Mucosa of gallbladder (tissue), 1 donor: ENCODE measurements around the gene BSCL2. TPM values are rescaled to one million over a fixed set of nuclear protein-coding genes. Genes with fewer than 3 reads are reported as not detected.
"Not testable (repeated sequence)": the region's sequence is repeated elsewhere in the genome, so short reads cannot be mapped to it uniquely, and the experiment has no call there.

Source experiments
- DNase-seq: peaks from one replicate; pipeline ENCODE4 v3.0.0-alpha.2; 2020; ENCODE audit warnings: low spot score
- total RNA-seq: library from RNA; stranded (reverse); gene quantifications from one replicate; pipeline ENCODE4 v1.2.1, GENCODE V29; 2021
- donor health status: DM: no; HTN: no; CAD: no.

Gene BSCL2
- total RNA-seq, 1 donor from 2014 or later: 108 TPM

GRCh38 chr11:62688491-62688890 is 18.7 kb downstream of the BSCL2 start:
- DNase-seq: no peak

- DNase-seq: no peak
These were observed 19.5 kb downstream of the BSCL2 start for GRCh38 chr11:62687508-62688396.

- no peak for DNase-seq
These were observed 24.7 kb downstream of the BSCL2 start for GRCh38 chr11:62682518-62682917.

GRCh38 chr11:62680825-62681240 is 26.4 kb downstream of the BSCL2 start:
- peak; percentile 62 for DNase-seq

- DNase-seq: peak; percentile 92
These were observed 28.2 kb downstream of the BSCL2 start, which contains the start of gene UBXN1 for GRCh38 chr11:62678770-62679696. Gene UBXN1 (minus strand): TSS chr11:62679073. CDS start chr11:62678923, 150 bp downstream.

- DNase-seq: no peak
These were observed 28.8 kb downstream of the BSCL2 start for GRCh38 chr11:62678433-62678769.

- DNase-seq: no peak
These were observed 29.5 kb downstream of the BSCL2 start for GRCh38 chr11:62677714-62678113.

GRCh38 chr11:62677156-62677555 is 30.1 kb downstream of the BSCL2 start:
- DNase-seq: no peak

GRCh38 chr11:62676698-62677097 is 30.5 kb downstream of the BSCL2 start:
- no peak for DNase-seq

- DNase-seq: not testable (repeated sequence)
These were observed 31.8 kb downstream of the BSCL2 start for GRCh38 chr11:62675415-62675814.

GRCh38 chr11:62673196-62673525 is 34.1 kb downstream of the BSCL2 start:
- DNase-seq: no peak

GRCh38 chr11:62671608-62672389 is 35.4 kb downstream of the BSCL2 start, which contains the start of the genes LBHD1 and UQCC3:
Gene LBHD1 (minus strand): TSS chr11:62672267. CDS start chr11:62670031, 2,236 bp downstream.
Gene UQCC3 (plus strand): TSS chr11:62671673. CDS start chr11:62671746, 73 bp downstream.
- peak; percentile 76 for DNase-seq

GRCh38 chr11:62671236-62671607 is 36.0 kb downstream of the BSCL2 start:
- DNase-seq: no peak

- DNase-seq: no peak
These were observed 37.6 kb downstream of the BSCL2 start for GRCh38 chr11:62669420-62670161.

- no peak for DNase-seq
These were observed 39.8 kb downstream of the BSCL2 start for GRCh38 chr11:62667460-62667859.

- no peak for DNase-seq
These were observed 40.8 kb downstream of the BSCL2 start for GRCh38 chr11:62666259-62666926.

- peak; percentile 41 for DNase-seq
These were observed 41.5 kb downstream of the BSCL2 start for GRCh38 chr11:62665599-62666258.

GRCh38 chr11:62665075-62665598 is 42.1 kb downstream of the BSCL2 start, which contains the start of the genes C11orf98 and CSKMT:
Gene C11orf98 (minus strand): TSS chr11:62665210. CDS start chr11:62665169, 41 bp downstream.
Gene CSKMT (plus strand): TSS chr11:62665312. CDS start chr11:62665880, 568 bp downstream.
- DNase-seq: peak; percentile 96

GRCh38 chr11:62664405-62665074 is 42.7 kb downstream of the BSCL2 start:
- no peak for DNase-seq
